GM12878 (cell line): ENCODE measurements around the gene CC2D2B. TPM values are rescaled to one million over a fixed set of nuclear protein-coding genes. Genes with fewer than 3 reads are reported as not detected.

Experiments
- E4F1 ChIP-seq: fragments of 450-650 bp; IDR thresholded peaks from 2 replicates; pipeline ENCODE4 v1.6.1; 2018; ENCODE audit warnings: borderline replicate concordance, mild to moderate bottlenecking; ENCODE audit not compliant: partially characterized antibody
- RCOR1 ChIP-seq: conservative IDR thresholded peaks from 2 replicates; pipeline ENCODE4 v1.6.1; 2012; ENCODE audit warnings: low read depth, low read length, improper control_type of control experiment
- ZBTB40 ChIP-seq: fragments of 450-650 bp; IDR thresholded peaks from 2 replicates; pipeline ENCODE4 v1.6.1; 2016; ENCODE audit warnings: mild to moderate bottlenecking, moderate library complexity, borderline replicate concordance
- polyA plus RNA-seq, 11 experiments: library from polyadenylated mRNA; depleted of rRNA in 4 of 11; unstranded in 6 of 11; stranded (reverse) in 5 of 11; fragments of >200 nt; fragmentation: Nextera tagmentation in 4 of 11; fragmentation: Illumina TruSeq in 1 of 11; extraction: Ambion mirVana in 4 of 11; extraction: Trizol in 1 of 11; gene quantifications; 1 replicate in 1 of 11; 2 replicates in 10 of 11; pipeline versions ENCODE4 v1.2.1 to v1.2.3, GENCODE V29; 2011 to 2016; ENCODE audit warnings: inconsistent platforms in 2 of 11, missing spikeins in 2 of 11, low read depth in 1 of 11
- total RNA-seq, 4 experiments: library from RNA; depleted of rRNA in 3 of 4; stranded (reverse); fragments of >200 nt in 3 of 4; fragmentation: Illumina TruSeq in 1 of 4; extraction: Trizol in 1 of 4; gene quantifications; 2 replicates each; pipeline versions ENCODE4 v1.2.1 to v1.2.3, GENCODE V29; 2013 to 2021
- TF ChIP-seq, protein P1 (sequence below): IDR thresholded peaks from 2 replicates; pipeline ENCODE4 v1.6.1; 2012; ENCODE audit warnings: low read depth, low read length, improper control_type of control experiment

CC2D2B gene
- total and polyA plus RNA-seq, 10 of the 15 experiments (the other 5 are each of a cell fraction or from before 2014, with no cell fraction given) = 0.42 to 2.8 (median 0.78) TPM

GRCh38 chr10:96053985-96054384 lies 146.2 kb downstream of the CC2D2B start (continued):
- TF ChIP-seq ZBTB40 = no peak
- TF ChIP-seq, protein P1, sequence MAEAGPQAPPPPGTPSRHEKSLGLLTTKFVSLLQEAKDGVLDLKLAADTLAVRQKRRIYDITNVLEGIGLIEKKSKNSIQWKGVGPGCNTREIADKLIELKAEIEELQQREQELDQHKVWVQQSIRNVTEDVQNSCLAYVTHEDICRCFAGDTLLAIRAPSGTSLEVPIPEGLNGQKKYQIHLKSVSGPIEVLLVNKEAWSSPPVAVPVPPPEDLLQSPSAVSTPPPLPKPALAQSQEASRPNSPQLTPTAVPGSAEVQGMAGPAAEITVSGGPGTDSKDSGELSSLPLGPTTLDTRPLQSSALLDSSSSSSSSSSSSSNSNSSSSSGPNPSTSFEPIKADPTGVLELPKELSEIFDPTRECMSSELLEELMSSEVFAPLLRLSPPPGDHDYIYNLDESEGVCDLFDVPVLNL = no peak
- TF ChIP-seq RCOR1 = no peak
- TF ChIP-seq E4F1 = no peak
